GM21381 (cell line): Measurements from ENCODE around the gene IL23A.
A peak's percentile ranks its signal among the peaks of the same experiment; 100 is the strongest.

Experiments used
- ATAC-seq: cut with Tn5 transposase; IDR thresholded peaks from one replicate; pipeline ENCODE4 v1.9.1; 2021; ENCODE audit warnings: mild to moderate bottlenecking, moderate library complexity; ENCODE audit not compliant: unreplicated experiment

The IL23A gene

GRCh38 chr12:56359851-56360767 is 21.4 kb downstream of the IL23A start, which contains the start of gene STAT2:
Gene STAT2 (minus strand): TSS chr12:56360107. CDS start chr12:56356571, 3,536 bp downstream.
- ATAC-seq, result peak; percentile 94

- ATAC-seq, result no peak
Observed at GRCh38 chr12:56361487-56362129, 22.9 kb downstream of the IL23A start.

- ATAC-seq, result no peak
Observed at GRCh38 chr12:56362130-56363059, 23.7 kb downstream of the IL23A start, which contains the start of gene APOF. Gene APOF (minus strand): TSS chr12:56362857. CDS start chr12:56362745, 112 bp downstream.

- ATAC-seq, result no peak
Observed at GRCh38 chr12:56366948-56367347, 28.3 kb downstream of the IL23A start.

GRCh38 chr12:56373515-56373914 is 34.8 kb downstream of the IL23A start:
- ATAC-seq, result no peak

- no peak for ATAC-seq
Observed at GRCh38 chr12:56374726-56375597, 36.3 kb downstream of the IL23A start.

GRCh38 chr12:56375598-56376434 is 37.1 kb downstream of the IL23A start:
- ATAC-seq, result peak; percentile 60

GRCh38 chr12:56377310-56377988 is 38.8 kb downstream of the IL23A start:
- no peak for ATAC-seq

- ATAC-seq, result no peak
Observed at GRCh38 chr12:56377989-56378316, 39.3 kb downstream of the IL23A start.

- ATAC-seq, result no peak
Observed at GRCh38 chr12:56382611-56383010, 43.9 kb downstream of the IL23A start.

GRCh38 chr12:56385873-56386272 is 47.2 kb downstream of the IL23A start:
- ATAC-seq, result no peak

- ATAC-seq, result no peak
Observed at GRCh38 chr12:56387152-56387736, 48.6 kb downstream of the IL23A start.

GRCh38 chr12:56389412-56389811 is 50.7 kb downstream of the IL23A start:
- no peak for ATAC-seq
